Uterus (tissue), 4 donors: ENCODE data around the gene TBC1D16. TPM values are rescaled to one million over a fixed set of nuclear protein-coding genes. Genes with fewer than 3 reads are reported as not detected.
A peak's percentile ranks its signal among the peaks of the same experiment; 100 is the strongest.

Experiments used
- DNase-seq, 2 donors: peaks; one replicate each; pipeline ENCODE4 v3.0.0-alpha.2; 2019 to 2020
- H3K27ac ChIP-seq, 2 donors: fragments of 200-600 bp; sonication (generic); 1 replicate in 1 of 2; 2 replicates in 1 of 2; pipeline ENCODE4 v1.5.1; 2016 to 2018
- H3K27me3 ChIP-seq, 2 donors: fragments of 200-600 bp; sonication (generic); one replicate each; pipeline ENCODE4 v1.5.1; 2018 to 2019; ENCODE audit warnings: control low read depth in 1 of 2
- H3K36me3 ChIP-seq, 2 donors: fragments of 200-600 bp; sonication (generic); one replicate each; pipeline ENCODE4 v1.5.1; 2019; ENCODE audit warnings: control low read depth in 1 of 2
- H3K4me1 ChIP-seq, 2 donors: fragments of 200-600 bp; sonication (generic); one replicate each; pipeline ENCODE4 v1.5.1; 2018 to 2019; ENCODE audit warnings: control low read depth in 1 of 2
- H3K4me3 ChIP-seq, 2 donors: fragments of 200-600 bp; sonication (generic); 1 replicate in 1 of 2; 2 replicates in 1 of 2; pipeline ENCODE4 v1.5.1; 2018 to 2019; ENCODE audit warnings: mild to moderate bottlenecking in 1 of 2
- H3K9me3 ChIP-seq, 2 donors: fragments of 200-600 bp; sonication (generic); one replicate each; pipeline ENCODE4 v1.5.1; 2019; ENCODE audit warnings: control low read depth in 1 of 2
- POLR2A ChIP-seq, 2 donors: fragments of 450-650 bp; IDR thresholded peaks; one replicate each; pipeline ENCODE4 v1.6.1; 2016; ENCODE audit warnings: antibody characterized with exemption in 2 of 2, mild to moderate bottlenecking in 1 of 2, moderate library complexity in 1 of 2
- intact Hi-C: fragments of 100-400 bp; cut with DNase I; formaldehyde crosslinking; loops from one replicate; pipeline ENCODE4 v1.15.1; 2023; ENCODE audit warnings: low total_unique reads
- total RNA-seq, 4 donors: library from RNA; depleted of rRNA in 3 of 4; stranded (reverse); fragments of >200 nt in 3 of 4; gene quantifications; one replicate each; pipeline versions ENCODE4 v1.1.0 to v1.2.4, GENCODE V29; 2014 to 2023
- TF ChIP-seq, protein P1 (sequence below), 4 experiments: fragments of 200-600 bp in 2 of 4; fragments of 450-650 bp in 2 of 4; sonication (generic) in 2 of 4; IDR thresholded peaks; one replicate each; pipeline ENCODE4 v1.5.1; 2016 to 2019; ENCODE audit warnings: antibody characterized with exemption in 4 of 4, mild to moderate bottlenecking in 2 of 4, moderate library complexity in 1 of 4
- donor health status: DM: yes; HTN: yes; CAD: no.

TBC1D16 gene
- total RNA-seq, 4 donors from 2014 or later, result 3.8 to 58.2 (median 18.3) TPM

DNA sequence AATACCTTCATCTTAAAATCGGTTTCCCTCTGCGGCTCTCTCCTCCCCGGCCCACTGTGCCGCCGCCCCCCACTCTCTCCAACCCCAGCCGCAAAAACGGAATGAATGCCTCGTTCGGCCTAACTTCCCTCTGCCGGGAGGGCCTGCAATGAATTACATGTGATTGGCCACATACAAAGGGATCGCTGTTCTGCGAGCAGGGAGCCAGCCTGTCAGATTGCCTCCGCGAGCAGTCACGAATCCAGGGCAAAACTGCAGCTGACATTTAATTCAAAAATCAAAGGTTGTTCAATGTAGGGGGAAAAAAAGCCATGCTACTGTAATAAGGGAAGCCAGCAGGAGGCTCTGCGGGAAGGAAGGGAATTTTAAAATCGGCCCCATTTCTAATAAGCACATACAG lies 84.9 kb downstream of the TBC1D16 start:
- TF ChIP-seq, protein P1, sequence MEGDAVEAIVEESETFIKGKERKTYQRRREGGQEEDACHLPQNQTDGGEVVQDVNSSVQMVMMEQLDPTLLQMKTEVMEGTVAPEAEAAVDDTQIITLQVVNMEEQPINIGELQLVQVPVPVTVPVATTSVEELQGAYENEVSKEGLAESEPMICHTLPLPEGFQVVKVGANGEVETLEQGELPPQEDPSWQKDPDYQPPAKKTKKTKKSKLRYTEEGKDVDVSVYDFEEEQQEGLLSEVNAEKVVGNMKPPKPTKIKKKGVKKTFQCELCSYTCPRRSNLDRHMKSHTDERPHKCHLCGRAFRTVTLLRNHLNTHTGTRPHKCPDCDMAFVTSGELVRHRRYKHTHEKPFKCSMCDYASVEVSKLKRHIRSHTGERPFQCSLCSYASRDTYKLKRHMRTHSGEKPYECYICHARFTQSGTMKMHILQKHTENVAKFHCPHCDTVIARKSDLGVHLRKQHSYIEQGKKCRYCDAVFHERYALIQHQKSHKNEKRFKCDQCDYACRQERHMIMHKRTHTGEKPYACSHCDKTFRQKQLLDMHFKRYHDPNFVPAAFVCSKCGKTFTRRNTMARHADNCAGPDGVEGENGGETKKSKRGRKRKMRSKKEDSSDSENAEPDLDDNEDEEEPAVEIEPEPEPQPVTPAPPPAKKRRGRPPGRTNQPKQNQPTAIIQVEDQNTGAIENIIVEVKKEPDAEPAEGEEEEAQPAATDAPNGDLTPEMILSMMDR (IDR thresholded peaks at IDR 0.05), result no peak
- TF ChIP-seq POLR2A (IDR thresholded peaks at IDR 0.05), result no peak
- peaks cover 0 to 10% of the 10 kb centered on the region in 2 donors for H3K4me1 ChIP-seq
- intact Hi-C loops, result no loop called here
- no peaks in the 10 kb centered on the region for H3K36me3 ChIP-seq
- peak in 1 of 2 donors; percentile 9 for DNase-seq
- H3K4me3 ChIP-seq, result no peak overlapping the region
- no peaks in the 10 kb centered on the region for H3K9me3 ChIP-seq
- no peak overlapping the region for H3K27ac ChIP-seq
- no peaks in the 10 kb centered on the region for H3K27me3 ChIP-seq

DNA sequence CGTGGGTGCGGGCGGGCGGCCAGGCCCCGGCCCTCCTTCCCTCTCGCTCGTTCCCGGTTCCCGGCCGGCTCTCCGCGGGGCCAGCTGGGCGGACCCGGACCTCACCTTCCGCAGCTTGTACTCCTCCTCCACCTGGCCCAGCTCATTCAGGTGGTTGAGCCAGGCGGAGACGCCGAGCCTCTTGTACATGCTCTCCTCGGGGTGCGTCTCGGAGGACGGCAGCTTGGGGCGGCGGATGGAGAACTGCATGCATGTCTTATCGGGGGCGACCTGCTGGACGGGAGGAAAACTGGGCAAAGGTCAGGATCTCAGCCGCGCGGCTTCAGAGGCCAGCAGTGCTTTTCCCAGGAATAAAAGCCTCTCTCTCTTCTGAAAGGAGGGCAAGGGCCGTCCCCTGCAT lies 85.4 kb downstream of the TBC1D16 start:
- H3K4me1 ChIP-seq, result peaks cover 0 to 10% of the 10 kb centered on the region in 2 donors
- TF ChIP-seq, protein P1 (IDR thresholded peaks at IDR 0.05), result no peak
- TF ChIP-seq POLR2A (IDR thresholded peaks at IDR 0.05), result no peak
- no peak overlapping the region for H3K27ac ChIP-seq
- peak in 1 of 2 donors; percentile 13 for DNase-seq
- no peaks in the 10 kb centered on the region for H3K27me3 ChIP-seq
- H3K4me3 ChIP-seq, result no peak overlapping the region
- intact Hi-C loops, result no loop called here
- no peaks in the 10 kb centered on the region for H3K9me3 ChIP-seq
- H3K36me3 ChIP-seq, result no peaks in the 10 kb centered on the region

DNA sequence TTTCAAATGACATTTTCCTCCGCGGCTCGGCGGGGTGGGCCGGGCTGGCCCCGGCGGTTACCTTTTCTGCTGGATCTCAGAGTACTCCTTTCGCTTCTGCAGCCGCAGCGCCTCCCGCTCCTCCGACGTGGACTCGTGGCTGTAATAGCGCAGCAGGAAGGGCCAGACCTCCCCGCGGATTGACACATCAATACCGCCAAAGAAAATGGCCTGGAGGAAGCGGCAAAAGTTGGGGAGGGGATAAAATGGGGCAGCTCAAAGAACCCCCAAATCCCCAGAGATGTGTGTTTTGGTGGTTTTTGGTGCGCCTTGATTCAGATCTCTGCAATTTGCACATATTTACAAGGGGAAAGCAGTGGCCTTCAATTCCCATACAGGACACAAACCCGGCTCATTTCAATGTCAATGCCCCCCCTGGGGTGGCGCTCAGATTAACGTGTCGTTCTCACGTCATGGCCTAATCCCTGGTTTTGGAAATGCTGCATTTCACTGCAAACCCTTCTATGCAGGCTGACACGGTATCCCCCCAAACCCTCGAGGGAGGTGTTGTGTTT lies 85.9 kb downstream of the TBC1D16 start:
- intact Hi-C loops, result no loop called here
- Histone ChIP-seq H3K4me3 (no peak overlapping the region), H3K9me3 (no peaks in the 10 kb centered on the region), H3K27me3 (no peaks in the 10 kb centered on the region), H3K4me1 (peaks cover 0 to 10% of the 10 kb centered on the region in 2 donors), H3K36me3 (no peaks in the 10 kb centered on the region), H3K27ac (no peak overlapping the region)
- TF ChIP-seq, protein P1 (IDR thresholded peaks at IDR 0.05), result no peak
- no peak for TF ChIP-seq POLR2A (IDR thresholded peaks at IDR 0.05)
- peak in 1 of 2 donors; percentile 4 for DNase-seq

DNA sequence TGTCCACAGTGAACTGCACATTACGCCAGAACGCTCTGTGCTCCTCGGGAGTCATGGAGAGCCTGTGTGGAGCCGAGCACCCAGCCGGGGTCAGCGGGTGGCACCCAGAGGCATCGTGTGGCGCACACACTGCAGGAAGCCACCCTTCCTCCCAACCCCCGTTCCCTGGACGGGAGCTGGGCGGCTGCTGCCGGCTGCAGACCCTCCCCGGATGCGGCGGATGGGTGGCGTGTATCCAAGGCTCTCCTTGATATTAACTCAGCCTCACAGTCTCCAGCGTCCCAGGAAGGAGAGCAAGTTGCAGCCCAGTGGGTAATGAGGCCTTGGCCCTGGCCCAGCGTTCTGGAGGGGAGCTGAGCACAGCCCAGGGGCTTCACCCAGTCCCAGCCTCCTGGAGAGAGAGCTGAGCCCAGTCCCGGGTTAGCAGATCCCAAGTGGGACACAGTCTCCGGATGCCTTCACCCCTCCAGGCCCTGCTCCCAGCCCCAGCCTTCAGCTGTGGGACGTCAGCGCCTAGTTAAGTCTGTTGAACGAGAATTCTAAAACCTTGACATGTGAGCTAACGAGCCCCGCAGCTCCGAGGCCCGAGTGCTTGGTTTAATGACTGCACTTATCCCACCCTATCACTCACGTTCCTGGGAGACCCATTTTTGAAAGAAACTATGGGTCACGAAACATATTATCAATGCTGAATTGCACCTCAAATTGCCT lies 86.6 kb downstream of the TBC1D16 start:
- intact Hi-C loops, result no loop called here
- Histone ChIP-seq H3K36me3 (no peaks in the 10 kb centered on the region), H3K4me1 (peaks cover 0 to 10% of the 10 kb centered on the region in 2 donors), H3K9me3 (no peaks in the 10 kb centered on the region), H3K27ac (no peak overlapping the region), H3K4me3 (no peak overlapping the region), H3K27me3 (no peaks in the 10 kb centered on the region)
- DNase-seq, result peak in 1 of 2 donors; percentile 15
- TF ChIP-seq POLR2A (IDR thresholded peaks at IDR 0.05), result no peak
- TF ChIP-seq, protein P1 (IDR thresholded peaks at IDR 0.05), result no peak

DNA sequence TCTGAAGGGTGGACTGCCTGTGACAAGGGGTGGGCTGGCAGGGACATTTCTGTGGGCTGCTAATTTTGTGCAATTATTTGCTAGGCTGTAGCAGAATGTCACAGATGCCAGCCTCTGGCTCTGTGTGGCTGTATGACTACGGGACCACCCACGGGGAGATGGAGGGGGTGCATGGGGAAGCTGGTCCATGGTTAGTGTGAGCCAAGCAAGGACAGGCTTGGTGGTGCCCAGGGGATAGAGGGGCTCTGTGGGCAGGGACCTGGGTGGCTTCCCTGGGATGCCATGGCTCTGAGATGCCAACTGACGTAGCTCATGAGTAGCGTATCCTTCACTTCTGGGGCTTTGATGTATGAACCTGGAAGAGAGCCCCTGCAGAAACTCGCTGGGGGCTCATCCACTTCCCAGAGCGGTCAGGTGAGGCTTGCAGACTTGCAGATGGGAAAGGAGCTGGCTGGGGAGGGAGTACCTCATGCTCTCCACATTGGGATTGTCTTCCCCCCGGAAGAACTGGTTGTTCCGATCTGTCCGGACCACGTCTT lies 87.2 kb downstream of the TBC1D16 start:
- DNase-seq, result peak in 1 of 2 donors; percentile 10
- Histone ChIP-seq H3K27me3 (no peaks in the 10 kb centered on the region), H3K4me1 (peaks cover 0 to 10% of the 10 kb centered on the region in 2 donors), H3K4me3 (no peak overlapping the region), H3K27ac (no peak overlapping the region), H3K36me3 (no peaks in the 10 kb centered on the region), H3K9me3 (no peaks in the 10 kb centered on the region)
- TF ChIP-seq, protein P1 (IDR thresholded peaks at IDR 0.05), result no peak
- no peak for TF ChIP-seq POLR2A (IDR thresholded peaks at IDR 0.05)
- intact Hi-C loops, result no loop called here
